ENCODE measurements around the gene C19orf67. TPM values are rescaled to one million over a fixed set of nuclear protein-coding genes. Genes with fewer than 3 reads are reported as not detected.

C19orf67 gene
- total RNA-seq, 2 donors from 2014 or later: not detected

GRCh38 chr19:14055396-14055795, 30.2 kb downstream of the C19orf67 start:
- intact Hi-C loops (cut with DNase I): loop anchor here (10.0 kb wide), 1 partner anchor 181 kb away; the partner anchor contains the start of gene NANOS3
- 84 to 97% methylated on average over 3 of the region's 3 CpGs for WGBS, 2 donors
- peaks cover 27% of the 10 kb centered on the region for H3K4me1 ChIP-seq

GRCh38 chr19:14054721-14055120, 30.9 kb downstream of the C19orf67 start:
- intact Hi-C loops (cut with DNase I): loop anchor here (10.0 kb wide), 1 partner anchor 180 kb away; the partner anchor contains the start of gene NANOS3
- ATAC-seq (no peak), DNase-seq (no peak)
- Histone ChIP-seq H3K4me1 (peaks cover 20% of the 10 kb centered on the region), H3K27me3 (no peaks in the 10 kb centered on the region), H3K4me3 (no peak overlapping the region), H3K9me3 (no peaks in the 10 kb centered on the region), H3K27ac (no peak overlapping the region), H3K36me3 (replicated peaks in 1 of 2; ENCODE audit: insufficient read depth in 1 of 2, low read depth in 2 of 2) (peaks cover 0 to 13% of the 10 kb centered on the region in 2 donors)
- TF ChIP-seq CTCF (IDR thresholded peaks at IDR 0.05) (no peak), POLR2A (IDR thresholded peaks at IDR 0.05) (no peak)
- 61 to 87% methylated on average over 9 of the region's 11 CpGs for WGBS, 2 donors

More at GRCh38 chr19:14055396-14055795, 30.2 kb downstream of the C19orf67 start:
- DNase-seq (no peak), ATAC-seq (no peak)
- no peaks in the 10 kb centered on the region for H3K9me3 ChIP-seq
- H3K27ac ChIP-seq: no peak overlapping the region
- H3K27me3 ChIP-seq: no peaks in the 10 kb centered on the region
- H3K36me3 ChIP-seq (replicated peaks in 1 of 2; ENCODE audit: insufficient read depth in 1 of 2, low read depth in 2 of 2): peaks cover 0 to 13% of the 10 kb centered on the region in 2 donors
- TF ChIP-seq POLR2A (IDR thresholded peaks at IDR 0.05) (no peak), CTCF (IDR thresholded peaks at IDR 0.05) (no peak)
- H3K4me3 ChIP-seq: no peak overlapping the region

DNA sequence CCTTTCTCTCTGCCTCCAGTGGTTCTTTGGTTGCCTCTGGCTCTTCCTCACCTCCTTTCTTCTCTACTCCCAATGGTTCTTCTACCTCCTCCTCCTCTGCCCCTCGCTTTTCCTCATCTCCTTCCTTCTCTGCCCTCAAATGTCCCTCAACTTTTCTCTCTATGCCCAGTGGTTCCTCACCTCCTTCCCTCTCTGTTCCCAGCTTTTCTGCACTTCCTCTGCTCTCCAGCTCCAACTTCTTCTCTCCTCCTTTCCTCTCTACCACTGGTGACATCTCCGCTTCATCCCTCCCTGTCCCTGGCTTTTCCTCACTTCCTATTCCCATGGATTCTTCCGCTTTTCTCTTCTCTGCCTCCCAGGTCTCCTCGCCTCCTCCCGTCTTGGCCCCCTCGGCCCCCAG, 31.5 kb downstream of the C19orf67 start:
- intact Hi-C loops (cut with DNase I): loop anchor here (10.0 kb wide), 1 partner anchor 179 kb away; the partner anchor contains the start of gene NANOS3
- no peak overlapping the region for H3K4me3 ChIP-seq
- H3K27me3 ChIP-seq: no peaks in the 10 kb centered on the region
- WGBS, 2 donors: 78 to 96% methylated on average over 6 of the region's 6 CpGs
- H3K9me3 ChIP-seq: no peaks in the 10 kb centered on the region
- ATAC-seq (no peak), DNase-seq (no peak)
- TF ChIP-seq POLR2A (IDR thresholded peaks at IDR 0.05) (no peak), CTCF (IDR thresholded peaks at IDR 0.05) (no peak)
- peaks cover 15% of the 10 kb centered on the region for H3K4me1 ChIP-seq
- H3K36me3 ChIP-seq (replicated peaks in 1 of 2; ENCODE audit: insufficient read depth in 1 of 2, low read depth in 2 of 2): peaks cover 0 to 13% of the 10 kb centered on the region in 2 donors
- no peak overlapping the region for H3K27ac ChIP-seq

GRCh38 chr19:14053500-14053899, 32.1 kb downstream of the C19orf67 start:
- 85 to 100% methylated on average over 4 to 10 of the region's 11 CpGs for WGBS, 2 donors
- ATAC-seq (no peak), DNase-seq (no peak)
- H3K4me1 ChIP-seq: peaks cover 9% of the 10 kb centered on the region
- TF ChIP-seq POLR2A (IDR thresholded peaks at IDR 0.05) (no peak), CTCF (IDR thresholded peaks at IDR 0.05) (no peak)
- no peaks in the 10 kb centered on the region for H3K27me3 ChIP-seq
- intact Hi-C loops (cut with DNase I): loop anchor here (10.0 kb wide), 1 partner anchor 179 kb away; the partner anchor contains the start of gene NANOS3
- H3K36me3 ChIP-seq (replicated peaks in 1 of 2; ENCODE audit: insufficient read depth in 1 of 2, low read depth in 2 of 2): peaks cover 0 to 13% of the 10 kb centered on the region in 2 donors
- H3K9me3 ChIP-seq: no peaks in the 10 kb centered on the region
- no peak overlapping the region for H3K4me3 ChIP-seq
- H3K27ac ChIP-seq: no peak overlapping the region

DNA sequence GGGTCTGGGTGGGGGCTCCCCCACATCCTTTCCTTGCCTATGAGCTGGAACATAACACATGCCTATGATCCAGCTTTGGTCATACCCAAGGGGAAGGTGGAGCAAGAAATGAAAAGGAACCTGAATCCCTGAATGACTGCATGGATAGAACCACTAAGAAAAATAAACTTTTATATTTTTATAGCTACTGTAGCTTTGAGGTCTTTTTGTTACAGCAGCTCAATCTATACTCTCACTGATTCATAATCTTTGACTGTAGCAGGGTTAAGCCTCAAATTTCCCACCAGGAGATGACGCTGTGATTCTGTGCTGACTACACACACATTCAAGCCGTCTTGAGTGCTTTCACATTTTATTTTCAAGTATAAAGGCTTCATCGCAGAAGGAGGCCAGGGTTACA, 32.6 kb downstream of the C19orf67 start:
- DNase-seq (no peak), ATAC-seq (no peak)
- peaks cover 0 to 13% of the 10 kb centered on the region in 2 donors for H3K36me3 ChIP-seq (replicated peaks in 1 of 2; ENCODE audit: insufficient read depth in 1 of 2, low read depth in 2 of 2)
- intact Hi-C loops (cut with DNase I): loop anchor here (10.0 kb wide), 1 partner anchor 178 kb away; the partner anchor contains the start of gene NANOS3
- H3K27me3 ChIP-seq: no peaks in the 10 kb centered on the region
- 91 to 92% methylated on average over 3 of the region's 3 CpGs for WGBS, 2 donors
- H3K4me1 ChIP-seq: peaks cover 5% of the 10 kb centered on the region
- no peak overlapping the region for H3K4me3 ChIP-seq
- no peak for TF ChIP-seq POLR2A (IDR thresholded peaks at IDR 0.05)
- H3K9me3 ChIP-seq: no peaks in the 10 kb centered on the region
- H3K27ac ChIP-seq: no peak overlapping the region

Data from body of pancreas (tissue), 4 donors.